ENCODE results near the gene AHCYL2.

The AHCYL2 gene

GRCh38 chr7:129224251-129225205, at the start of gene AHCYL2:
Gene AHCYL2, plus strand, starts transcription at chr7:129225030.
- DNase-seq: peak; percentile 98

- no peak for DNase-seq
Measured at GRCh38 chr7:129176916-129177710, 47.7 kb upstream of the AHCYL2 start.

GRCh38 chr7:129184981-129185670, 39.7 kb upstream of the AHCYL2 start:
- no peak for DNase-seq

GRCh38 chr7:129186749-129187260, 38.0 kb upstream of the AHCYL2 start:
- DNase-seq: no peak

- no peak for DNase-seq
Measured at GRCh38 chr7:129187681-129188371, 37.0 kb upstream of the AHCYL2 start.

- peak; percentile 8 for DNase-seq
Measured at GRCh38 chr7:129188372-129188891, 36.4 kb upstream of the AHCYL2 start, which contains the start of gene SMO. Gene SMO, plus strand, starts transcription at chr7:129188633. Its CDS starts 519 bp downstream, at chr7:129189152.

- no peak for DNase-seq
Measured at GRCh38 chr7:129188892-129189660, 35.8 kb upstream of the AHCYL2 start.

GRCh38 chr7:129189661-129190310, 35.0 kb upstream of the AHCYL2 start:
- no peak for DNase-seq

GRCh38 chr7:129191272-129191671, 33.6 kb upstream of the AHCYL2 start:
- no peak for DNase-seq

- DNase-seq: no peak
Measured at GRCh38 chr7:129193892-129194291, 30.9 kb upstream of the AHCYL2 start.

GRCh38 chr7:129197771-129198170, 27.1 kb upstream of the AHCYL2 start:
- DNase-seq: no peak

- DNase-seq: no peak
Measured at GRCh38 chr7:129199406-129199805, 25.4 kb upstream of the AHCYL2 start.

GRCh38 chr7:129202058-129202777, 22.6 kb upstream of the AHCYL2 start:
- no peak for DNase-seq

- DNase-seq: no peak
Measured at GRCh38 chr7:129203050-129203741, 21.6 kb upstream of the AHCYL2 start.

- DNase-seq: no peak
Measured at GRCh38 chr7:129205126-129205818, 19.6 kb upstream of the AHCYL2 start.

GRCh38 chr7:129205987-129206785, 18.6 kb upstream of the AHCYL2 start:
- DNase-seq: no peak

GRCh38 chr7:129208667-129209066, 16.2 kb upstream of the AHCYL2 start:
- no peak for DNase-seq

Measured in midbrain (tissue), 1 donor.